D341Med (cell line): Measurements from ENCODE around the gene ABHD14A.
A peak's percentile ranks its signal among the peaks of the same experiment; 100 is the strongest.

Experiments
- DNase-seq: peaks from one replicate; pipeline ENCODE4 v3.0.0; 2012; ENCODE audit warnings: low spot score

The ABHD14A gene

GRCh38 chr3:51957520-51958205 is 17.2 kb upstream of the ABHD14A start:
- DNase-seq: no peak

GRCh38 chr3:51958603-51959521 is 16.0 kb upstream of the ABHD14A start:
- DNase-seq: no peak

- DNase-seq: no peak
Observed at GRCh38 chr3:51959651-51960050, 15.2 kb upstream of the ABHD14A start.

- no peak for DNase-seq
Observed at GRCh38 chr3:51960386-51960785, 14.5 kb upstream of the ABHD14A start.

GRCh38 chr3:51961011-51961410 is 13.9 kb upstream of the ABHD14A start:
- DNase-seq: no peak

GRCh38 chr3:51961602-51962569 is 13.0 kb upstream of the ABHD14A start:
- peak; percentile 90 for DNase-seq

GRCh38 chr3:51962854-51963530 is 11.9 kb upstream of the ABHD14A start:
- no peak for DNase-seq

GRCh38 chr3:51963951-51964451 is 10.9 kb upstream of the ABHD14A start:
- DNase-seq: peak; percentile 67

GRCh38 chr3:51964521-51964920 is 10.3 kb upstream of the ABHD14A start:
- no peak for DNase-seq

- DNase-seq: no peak
Observed at GRCh38 chr3:51966016-51966415, 8.8 kb upstream of the ABHD14A start.

GRCh38 chr3:51966486-51966885 is 8.4 kb upstream of the ABHD14A start:
- DNase-seq: peak; percentile 66

GRCh38 chr3:51966922-51967383 is 7.9 kb upstream of the ABHD14A start:
- DNase-seq: no peak

GRCh38 chr3:51967384-51968169 is 7.3 kb upstream of the ABHD14A start, which contains the start of gene PCBP4:
Gene PCBP4 (minus strand): TSS chr3:51967454. CDS start chr3:51961240, 6,214 bp downstream.
- DNase-seq: peak; percentile 89

- DNase-seq: peak; percentile 67
Observed at GRCh38 chr3:51968170-51968775, 6.6 kb upstream of the ABHD14A start.

- no peak for DNase-seq
Observed at GRCh38 chr3:51968883-51969678, 5.8 kb upstream of the ABHD14A start.

GRCh38 chr3:51969841-51970240 is 5.0 kb upstream of the ABHD14A start:
- no peak for DNase-seq

- DNase-seq: no peak
Observed at GRCh38 chr3:51970606-51971300, 4.1 kb upstream of the ABHD14A start.

- DNase-seq: no peak
Observed at GRCh38 chr3:51971350-51971749, 3.5 kb upstream of the ABHD14A start.
